Fibroblast of gingiva (primary cell): Measurements from ENCODE around the gene VSTM1.
A peak's percentile ranks its signal among the peaks of the same experiment; 100 is the strongest.
"Not testable (repeated sequence)": the region's sequence is repeated elsewhere in the genome, so short reads cannot be mapped to it uniquely, and the experiment has no call there.

Experiments used
- DNase-seq: peaks from one replicate; pipeline ENCODE4 v3.0.0-alpha.2; 2011; ENCODE audit warnings: low read depth

VSTM1 gene

GRCh38 chr19:54073829-54074228 is 10.1 kb upstream of the VSTM1 start:
- no peak for DNase-seq

GRCh38 chr19:54069470-54069869 is 5.8 kb upstream of the VSTM1 start:
- DNase-seq, result no peak

GRCh38 chr19:54062643-54063042 is 1.1 kb downstream of the VSTM1 start:
- DNase-seq, result no peak

GRCh38 chr19:54047616-54048015 is 16.1 kb downstream of the VSTM1 start:
- no peak for DNase-seq

GRCh38 chr19:54045771-54046170 is 17.9 kb downstream of the VSTM1 start:
- no peak for DNase-seq

- DNase-seq, result no peak
Measured at GRCh38 chr19:54042989-54043388, 20.7 kb downstream of the VSTM1 start.

GRCh38 chr19:54041969-54042606 is 21.6 kb downstream of the VSTM1 start:
- DNase-seq, result no peak

- DNase-seq, result no peak
Measured at GRCh38 chr19:54040003-54040402, 23.7 kb downstream of the VSTM1 start.

GRCh38 chr19:54036542-54036941 is 27.2 kb downstream of the VSTM1 start:
- not testable (repeated sequence) for DNase-seq

- DNase-seq, result peak; percentile 86
Measured at GRCh38 chr19:54035215-54036178, 28.2 kb downstream of the VSTM1 start.

- no peak for DNase-seq
Measured at GRCh38 chr19:54030895-54031586, 32.7 kb downstream of the VSTM1 start.

GRCh38 chr19:54029930-54030490 is 33.7 kb downstream of the VSTM1 start:
- DNase-seq, result peak; percentile 41

GRCh38 chr19:54029301-54029700 is 34.4 kb downstream of the VSTM1 start:
- no peak for DNase-seq

GRCh38 chr19:54026656-54027055 is 37.0 kb downstream of the VSTM1 start:
- no peak for DNase-seq

- DNase-seq, result no peak
Measured at GRCh38 chr19:54024660-54025059, 39.0 kb downstream of the VSTM1 start.

GRCh38 chr19:54023191-54023590 is 40.5 kb downstream of the VSTM1 start:
- DNase-seq, result no peak

- no peak for DNase-seq
Measured at GRCh38 chr19:54021932-54022331, 41.8 kb downstream of the VSTM1 start.

- DNase-seq, result no peak
Measured at GRCh38 chr19:54021363-54021762, 42.3 kb downstream of the VSTM1 start.

- no peak for DNase-seq
Measured at GRCh38 chr19:54017261-54017660, 46.4 kb downstream of the VSTM1 start.

GRCh38 chr19:54014920-54015560 is 48.7 kb downstream of the VSTM1 start:
- no peak for DNase-seq

- DNase-seq, result no peak
Measured at GRCh38 chr19:54013866-54014265, 49.8 kb downstream of the VSTM1 start.
